Measurements from ENCODE around the gene STARD3.

GRCh38 chr17:39618956-39619785, 17.8 kb upstream of the STARD3 start:
- TF ChIP-seq CTCF (IDR thresholded peaks at IDR 0.05; ENCODE audit: low read length) (no peak), EZH2 (IDR thresholded peaks at IDR 0.05; ENCODE audit: borderline replicate concordance, low read length) (no peak)
